GM12878 (cell line): ENCODE data around the gene ADGB. TPM values are rescaled to one million over a fixed set of nuclear protein-coding genes. Genes with fewer than 3 reads are reported as not detected.

Experiments used
- ATAC-seq: fragments of 200-7000 bp; cut with Tn5 transposase; 3 replicates; pipeline ENCODE4 v1.9.1; 2020; ENCODE audit warnings: mild to moderate bottlenecking, moderate library complexity
- BruUV-seq: library from RNA; stranded (reverse); fragments of 400-500 nt; replicated peaks from 2 replicates; lab custom pipeline; 2021; lab: Mats Ljungman, UMichigan
- CTCF ChIA-PET: fragments of 300-600 bp; sonication (Branson Sonifier 250); formaldehyde crosslinking; extraction: SDS; loops from one replicate; lab custom pipeline; 2021; ENCODE audit warnings: inconsistent platforms; lab: Yijun Ruan, JAX
- POLR2A ChIA-PET: fragments of 350-600 bp; formaldehyde crosslinking; extraction: SDS; loops from one replicate; lab custom pipeline; 2021; ENCODE audit warnings: inconsistent platforms; lab: Charles Lee
- RAD21 ChIA-PET: fragments of 300-600 bp; sonication (Branson Sonifier 250); formaldehyde crosslinking; loops from one replicate; lab custom pipeline; 2023; ENCODE audit warnings: antibody characterized with exemption; ENCODE audit not compliant: unreplicated experiment; lab: Charles Lee
- SMC1A ChIA-PET: fragments of 300-600 bp; sonication (Branson Sonifier 250); formaldehyde crosslinking; loops from one replicate; lab custom pipeline; 2023; ENCODE audit not compliant: unreplicated experiment, uncharacterized antibody; lab: Charles Lee
- DNase-seq: peaks from one replicate; pipeline ENCODE4 v3.0.0-alpha.2; 2011; ENCODE audit warnings: low read depth, low spot score
- FAIRE-seq: peaks from 3 replicates; lab custom pipeline; 2011; peaks lifted over from hg19 to GRCh38; lab: Jason Lieb, UNC
- H2AFZ ChIP-seq: 2 replicates; pipeline ENCODE4 v1.6.0; 2011; ENCODE audit warnings: low read depth, low read length, control low read depth; ENCODE audit not compliant: control insufficient read depth
- H3K27ac ChIP-seq: 2 replicates; pipeline ENCODE4 v1.5.1; 2011; ENCODE audit warnings: control low read depth; ENCODE audit not compliant: control insufficient read depth, insufficient read depth
- H3K27me3 ChIP-seq, 2 experiments: replicated peaks in 1 of 2; 2 replicates each; pipeline versions ENCODE4 v1.6.0 to v1.6.1; 2011; ENCODE audit warnings: low read length in 1 of 2; ENCODE audit not compliant: control insufficient read depth in 2 of 2, insufficient read depth in 2 of 2
- H3K36me3 ChIP-seq, 2 experiments: 2 replicates each; pipeline ENCODE4 v1.5.1; 2011; ENCODE audit warnings: low read length in 1 of 2; ENCODE audit not compliant: control insufficient read depth in 2 of 2, insufficient read depth in 2 of 2
- H3K4me1 ChIP-seq: 2 replicates; pipeline ENCODE4 v1.6.1; 2011; ENCODE audit warnings: mild to moderate bottlenecking, low read length, moderate library complexity, mixed read lengths; ENCODE audit not compliant: control insufficient read depth, insufficient read depth
- H3K4me2 ChIP-seq: 2 replicates; pipeline ENCODE4 v1.6.0; 2011; ENCODE audit warnings: control low read depth; ENCODE audit not compliant: control insufficient read depth, insufficient read depth
- H3K4me3 ChIP-seq: fragments of 200-600 bp; sonication (generic); 2 replicates; pipeline ENCODE4 v1.5.1; 2016
- H3K79me2 ChIP-seq: 2 replicates; pipeline ENCODE4 v1.6.0; 2011; ENCODE audit warnings: low read length; ENCODE audit not compliant: control insufficient read depth, insufficient read depth
- H3K9ac ChIP-seq: 2 replicates; pipeline ENCODE4 v1.8.0; 2011; ENCODE audit warnings: low read length, control low read depth, mixed read lengths; ENCODE audit not compliant: control insufficient read depth, insufficient read depth
- H3K9me3 ChIP-seq: replicated peaks from 3 replicates; pipeline ENCODE4 v1.5.1; 2011; ENCODE audit warnings: mild to moderate bottlenecking, low read length; ENCODE audit not compliant: control insufficient read depth, insufficient read depth
- H4K20me1 ChIP-seq: 2 replicates; pipeline ENCODE4 v1.6.0; 2011; ENCODE audit not compliant: control insufficient read depth, insufficient read depth
- CBFB ChIP-seq: IDR thresholded peaks from 2 replicates; pipeline ENCODE4 v1.6.1; 2016; ENCODE audit warnings: antibody characterized with exemption, low read depth
- CHD1 ChIP-seq: IDR thresholded peaks from 2 replicates; pipeline ENCODE4 v1.6.1; 2012; ENCODE audit warnings: low read depth, low read length, improper control_type of control experiment
- HDGF ChIP-seq: fragments of 450-650 bp; IDR thresholded peaks from 2 replicates; pipeline ENCODE4 v1.6.1; 2016; ENCODE audit warnings: antibody characterized with exemption
- POU2F2 ChIP-seq: IDR thresholded peaks from 3 replicates; pipeline ENCODE4 v1.6.1; 2011; ENCODE audit warnings: low read depth, mild to moderate bottlenecking, low read length, borderline replicate concordance
- ZSCAN29 ChIP-seq: fragments of 450-650 bp; IDR thresholded peaks from 2 replicates; pipeline ENCODE4 v1.6.1; 2017; ENCODE audit warnings: mild to moderate bottlenecking, moderate library complexity
- WGBS: methylation state at CpG from one replicate; pipeline ENCODE4 v1.1.6; 2016; ENCODE audit warnings: low lambda C conversion rate; ENCODE audit not compliant: insufficient replicate concordance, insufficient coverage; ENCODE audit errors: missing lambda C conversion rate; 5-methylcytosine and 5-hydroxymethylcytosine counted together
- in situ Hi-C: fragments of 300-500 bp; cut with MboI; formaldehyde crosslinking; loops from 9 replicates; pipeline ENCODE4 v1.14.3; 2018; ENCODE audit warnings: mixed read lengths
- intact Hi-C: fragments of 100-400 bp; cut with micrococcal nuclease; formaldehyde crosslinking; loops from one replicate; pipeline ENCODE4 v1.14.2; 2022; ENCODE audit not compliant: unreplicated experiment
- polyA plus RNA-seq, 11 experiments: library from polyadenylated mRNA; depleted of rRNA in 4 of 11; unstranded in 6 of 11; stranded (reverse) in 5 of 11; fragments of >200 nt; fragmentation: Nextera tagmentation in 4 of 11; fragmentation: Illumina TruSeq in 1 of 11; extraction: Ambion mirVana in 4 of 11; extraction: Trizol in 1 of 11; gene quantifications; 1 replicate in 1 of 11; 2 replicates in 10 of 11; pipeline versions ENCODE4 v1.2.1 to v1.2.3, GENCODE V29; 2011 to 2016; ENCODE audit warnings: inconsistent platforms in 2 of 11, missing spikeins in 2 of 11, low read depth in 1 of 11
- total RNA-seq, 4 experiments: library from RNA; depleted of rRNA in 3 of 4; stranded (reverse); fragments of >200 nt in 3 of 4; fragmentation: Illumina TruSeq in 1 of 4; extraction: Trizol in 1 of 4; gene quantifications; 2 replicates each; pipeline versions ENCODE4 v1.2.1 to v1.2.3, GENCODE V29; 2013 to 2021
- TF ChIP-seq, protein P1 (sequence below), 3 experiments: IDR thresholded peaks in 2 of 3; conservative IDR thresholded peaks in 1 of 3; 2 replicates each; pipeline ENCODE4 v1.5.1; 2011; ENCODE audit warnings: low read depth in 3 of 3, low read length in 3 of 3, mild to moderate bottlenecking in 3 of 3, control low read depth in 2 of 3, moderate library complexity in 2 of 3, inconsistent platforms in 1 of 3, mixed read lengths in 1 of 3; ENCODE audit not compliant: control insufficient read depth in 2 of 3, insufficient read depth in 1 of 3; ENCODE audit errors: extremely low read depth in 1 of 3

ADGB gene
- total and polyA plus RNA-seq, 10 of the 15 experiments (the other 5 are each of a cell fraction or from before 2014, with no cell fraction given) = not detected

DNA sequence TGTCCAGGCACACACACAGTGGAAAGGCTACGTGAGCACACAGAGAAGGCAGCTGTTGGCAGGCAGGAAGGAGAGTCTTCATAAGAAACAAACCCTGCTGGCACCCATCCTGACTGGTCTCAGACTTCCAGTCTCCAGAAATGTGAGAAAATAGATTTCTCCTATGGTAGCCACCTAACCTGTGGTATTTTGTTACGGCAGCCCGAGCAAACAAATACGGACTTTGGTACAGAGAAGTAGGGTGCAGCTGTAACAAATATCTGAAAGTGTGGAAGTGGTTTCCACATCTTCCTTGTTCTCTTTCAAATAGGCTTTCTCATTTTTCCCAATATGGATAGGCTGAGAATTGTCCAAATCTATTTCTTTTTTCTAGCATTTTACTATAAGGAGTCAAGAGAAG, 94.6 kb downstream of the ADGB start:
- in situ Hi-C loops = no loop called here
- no peak for ATAC-seq
- ChIA-PET SMC1A (no interaction called here), RAD21 (no interaction called here), CTCF (interaction anchor here (0.5 to 0.9 kb wide), 2 partner anchors 34 to 799 kb away, joined by 3 to 4 read pairs; no protein-coding TSS in a partner anchor), POLR2A (no interaction called here)
- TF ChIP-seq POU2F2 (no peak), HDGF (no peak), CBFB (no peak), ZSCAN29 (no peak), CHD1 (no peak)
- TF ChIP-seq, protein P1, sequence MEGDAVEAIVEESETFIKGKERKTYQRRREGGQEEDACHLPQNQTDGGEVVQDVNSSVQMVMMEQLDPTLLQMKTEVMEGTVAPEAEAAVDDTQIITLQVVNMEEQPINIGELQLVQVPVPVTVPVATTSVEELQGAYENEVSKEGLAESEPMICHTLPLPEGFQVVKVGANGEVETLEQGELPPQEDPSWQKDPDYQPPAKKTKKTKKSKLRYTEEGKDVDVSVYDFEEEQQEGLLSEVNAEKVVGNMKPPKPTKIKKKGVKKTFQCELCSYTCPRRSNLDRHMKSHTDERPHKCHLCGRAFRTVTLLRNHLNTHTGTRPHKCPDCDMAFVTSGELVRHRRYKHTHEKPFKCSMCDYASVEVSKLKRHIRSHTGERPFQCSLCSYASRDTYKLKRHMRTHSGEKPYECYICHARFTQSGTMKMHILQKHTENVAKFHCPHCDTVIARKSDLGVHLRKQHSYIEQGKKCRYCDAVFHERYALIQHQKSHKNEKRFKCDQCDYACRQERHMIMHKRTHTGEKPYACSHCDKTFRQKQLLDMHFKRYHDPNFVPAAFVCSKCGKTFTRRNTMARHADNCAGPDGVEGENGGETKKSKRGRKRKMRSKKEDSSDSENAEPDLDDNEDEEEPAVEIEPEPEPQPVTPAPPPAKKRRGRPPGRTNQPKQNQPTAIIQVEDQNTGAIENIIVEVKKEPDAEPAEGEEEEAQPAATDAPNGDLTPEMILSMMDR (IDR thresholded peaks at IDR 0.05 in 2 of 3, conservative IDR thresholded peaks at IDR 0.05 in 1 of 3; ENCODE audit: control insufficient read depth in 2 of 3, extremely low read depth in 1 of 3, insufficient read depth in 1 of 3, low read depth in 3 of 3, low read length in 3 of 3) = no peak
- H3K36me3 ChIP-seq = no peaks in the 10 kb centered on the region
- H3K9ac ChIP-seq = no peak overlapping the region
- no peaks in the 10 kb centered on the region for H4K20me1 ChIP-seq
- DNase-seq = no peak
- no peak overlapping the region for H3K4me2 ChIP-seq
- H3K9me3 ChIP-seq = no peaks in the 10 kb centered on the region
- FAIRE-seq = no peak
- H3K27me3 ChIP-seq = no peaks in the 10 kb centered on the region
- 63% methylated on average over 4 of the region's 4 CpGs for WGBS
- H3K4me3 ChIP-seq = no peak overlapping the region
- no peaks in the 10 kb centered on the region for H3K79me2 ChIP-seq
- no TSS peak for BruUV-seq
- no peak overlapping the region for H2AFZ ChIP-seq
- intact Hi-C loops = no loop called here
- no peak overlapping the region for H3K27ac ChIP-seq
- no peaks in the 10 kb centered on the region for H3K4me1 ChIP-seq
